A549 (cell line): ENCODE measurements around the gene TOGARAM2. TPM values are rescaled to one million over a fixed set of nuclear protein-coding genes. Genes with fewer than 3 reads are reported as not detected.

Experiments
- ATAC-seq, 2 experiments: fragments of 200-7000 bp in 1 of 2; fragments of >200 bp in 1 of 2; cut with Nextera tagmentation in 1 of 2; cut with Tn5 transposase in 1 of 2; 3 replicates each; pipeline versions ENCODE4 v1.8.0 to v1.9.1; 2018 to 2020; ENCODE audit warnings: mild to moderate bottlenecking in 1 of 2, moderate library complexity in 1 of 2
- CTCF ChIA-PET: fragments of 300-600 bp; sonication (Branson Sonifier 250); formaldehyde crosslinking; extraction: SDS; loops from one replicate; lab custom pipeline; 2021; ENCODE audit warnings: antibody characterized with exemption, inconsistent platforms; lab: Yijun Ruan, JAX
- POLR2A ChIA-PET: fragments of 350-600 bp; formaldehyde crosslinking; extraction: SDS; loops from one replicate; lab custom pipeline; 2021; ENCODE audit warnings: antibody characterized with exemption, inconsistent platforms; lab: Yijun Ruan, JAX
- DNase-seq, 2 experiments: peaks; one replicate each; pipeline versions ENCODE4 v3.0.0 to v3.0.0-alpha.2; 2011 to 2016; ENCODE audit warnings: low read depth in 1 of 2, low spot score in 1 of 2
- FAIRE-seq: peaks from 2 replicates; lab custom pipeline; 2011; peaks lifted over from hg19 to GRCh38; lab: Jason Lieb, UNC
- H3K27ac ChIP-seq, 2 experiments: fragments of >200 bp; sonication (Bioruptor Twin); formaldehyde crosslinking; 3 replicates each; pipeline ENCODE4 v1.5.1; 2016 to 2017
- H3K4me1 ChIP-seq: fragments of >200 bp; sonication (Bioruptor Twin); formaldehyde crosslinking; 3 replicates; pipeline ENCODE4 v1.6.1; 2016
- H3K4me2 ChIP-seq: fragments of >200 bp; sonication (Bioruptor Twin); formaldehyde crosslinking; 3 replicates; pipeline ENCODE4 v1.6.1; 2016
- H3K4me3 ChIP-seq: fragments of >200 bp; sonication (Bioruptor Twin); formaldehyde crosslinking; 3 replicates; pipeline ENCODE4 v1.5.1; 2016
- H3K9me3 ChIP-seq: fragments of >200 bp; sonication (Bioruptor Twin); formaldehyde crosslinking; 3 replicates; pipeline ENCODE4 v1.6.1; 2016
- CBX2 ChIP-seq: fragments of 200-600 bp; sonication (generic); IDR thresholded peaks from 2 replicates; pipeline ENCODE4 v1.6.1; 2016; ENCODE audit warnings: low read depth, mild to moderate bottlenecking, borderline replicate concordance
- CHD4 ChIP-seq: fragments of 200-600 bp; sonication (generic); IDR thresholded peaks from 2 replicates; pipeline ENCODE4 v1.6.1; 2016; ENCODE audit warnings: antibody characterized with exemption, mild to moderate bottlenecking, borderline replicate concordance
- ESRRA ChIP-seq: fragments of 150-350 bp; IDR thresholded peaks from 2 replicates; pipeline ENCODE4 v1.6.1; 2014; ENCODE audit warnings: mild to moderate bottlenecking, low read length, borderline replicate concordance
- FOXS1 ChIP-seq: fragments of 250-450 bp; sonication (Bioruptor Pico); IDR thresholded peaks from 2 replicates; pipeline ENCODE4 v1.5.0; 2020; ENCODE audit warnings: mild to moderate bottlenecking, moderate library complexity
- HOXA7 ChIP-seq: fragments of 250-450 bp; sonication (Bioruptor Pico); IDR thresholded peaks from 2 replicates; pipeline ENCODE4 v1.5.0; 2020; ENCODE audit warnings: mild to moderate bottlenecking, moderate library complexity
- HOXB13 ChIP-seq: fragments of 250-450 bp; sonication (Bioruptor Pico); IDR thresholded peaks from 2 replicates; pipeline ENCODE4 v1.5.0; 2020; ENCODE audit warnings: low read depth, mild to moderate bottlenecking, moderate library complexity
- HOXB5 ChIP-seq: fragments of 250-450 bp; sonication (Bioruptor Pico); IDR thresholded peaks from 2 replicates; pipeline ENCODE4 v1.5.0; 2020; ENCODE audit warnings: mild to moderate bottlenecking, moderate library complexity
- JUN ChIP-seq, 2 experiments: fragments of >200 bp; sonication (Bioruptor Twin); formaldehyde crosslinking; IDR thresholded peaks; 2 replicates in 1 of 2; 3 replicates in 1 of 2; pipeline ENCODE4 v1.6.1; 2016 to 2017
- KDM1A ChIP-seq: fragments of 200-600 bp; sonication (generic); IDR thresholded peaks from 2 replicates; pipeline ENCODE4 v1.6.1; 2016; ENCODE audit warnings: low read depth, mild to moderate bottlenecking
- KDM5A ChIP-seq: fragments of 200-600 bp; sonication (generic); IDR thresholded peaks from 2 replicates; pipeline ENCODE4 v1.6.1; 2016; ENCODE audit warnings: antibody characterized with exemption, mild to moderate bottlenecking
- MAFK ChIP-seq: fragments of 450-650 bp; IDR thresholded peaks from 2 replicates; pipeline ENCODE4 v1.6.1; 2014; ENCODE audit not compliant: partially characterized antibody
- NPAS2 ChIP-seq: fragments of 250-450 bp; sonication (Bioruptor Pico); IDR thresholded peaks from 2 replicates; pipeline ENCODE4 v1.8.0; 2022; ENCODE audit warnings: mild to moderate bottlenecking, moderate library complexity, borderline replicate concordance
- PHF8 ChIP-seq: fragments of 200-600 bp; sonication (generic); IDR thresholded peaks from 2 replicates; pipeline ENCODE4 v1.6.1; 2016; ENCODE audit warnings: low read depth, mild to moderate bottlenecking, antibody characterized with exemption, moderate library complexity, borderline replicate concordance
- POLR2AphosphoS2 ChIP-seq: conservative IDR thresholded peaks from 2 replicates; pipeline ENCODE4 v1.6.1; 2012; ENCODE audit warnings: low read length, improper control_type of control experiment, inconsistent platforms
- RAD21 ChIP-seq, 2 experiments: fragments of >200 bp in 1 of 2; sonication (Bioruptor Twin) in 1 of 2; formaldehyde crosslinking in 1 of 2; IDR thresholded peaks in 1 of 2; conservative IDR thresholded peaks in 1 of 2; 2 replicates in 1 of 2; 3 replicates in 1 of 2; pipeline ENCODE4 v1.6.1; 2012 to 2018; ENCODE audit warnings: inconsistent platforms in 1 of 2
- RARB ChIP-seq: fragments of 250-450 bp; sonication (Bioruptor Pico); IDR thresholded peaks from 2 replicates; pipeline ENCODE4 v1.8.0; 2021; ENCODE audit warnings: mild to moderate bottlenecking, moderate library complexity
- RFX5 ChIP-seq: fragments of 450-650 bp; IDR thresholded peaks from 2 replicates; pipeline ENCODE4 v1.7.1; 2014; ENCODE audit warnings: antibody characterized with exemption, mild to moderate bottlenecking, moderate library complexity
- SMC3 ChIP-seq: fragments of >200 bp; sonication (Bioruptor Twin); formaldehyde crosslinking; IDR thresholded peaks from 3 replicates; pipeline ENCODE4 v1.6.1; 2018; ENCODE audit warnings: inconsistent platforms
- SREBF2 ChIP-seq: fragments of 450-650 bp; IDR thresholded peaks from 2 replicates; pipeline ENCODE4 v1.6.1; 2014; ENCODE audit warnings: mild to moderate bottlenecking, moderate library complexity
- TFCP2L1 ChIP-seq: fragments of 250-450 bp; sonication (Bioruptor Pico); IDR thresholded peaks from 2 replicates; pipeline ENCODE4 v1.5.0; 2021; ENCODE audit warnings: mild to moderate bottlenecking
- ZNF302 ChIP-seq: fragments of 250-450 bp; sonication (Bioruptor Pico); IDR thresholded peaks from 2 replicates; pipeline ENCODE4 v1.9.0; 2021; ENCODE audit warnings: inconsistent platforms, mild to moderate bottlenecking, moderate library complexity
- WGBS: methylation state at CpG from one replicate; pipeline ENCODE4 v1.1.6; 2017; ENCODE audit errors: missing lambda C conversion rate; 5-methylcytosine and 5-hydroxymethylcytosine counted together
- polyA plus RNA-seq, 4 experiments: library from polyadenylated mRNA; depleted of rRNA in 3 of 4; stranded (reverse); fragments of >200 nt; fragmentation: RNase III in 1 of 4; extraction: RNeasy Plus Mini Kit Qiagen cat#74134 plus additional on column Dnase treatment in 1 of 4; gene quantifications; 2 replicates in 3 of 4; 3 replicates in 1 of 4; pipeline ENCODE4 v1.2.3, GENCODE V29; 2011 to 2017
- TF ChIP-seq, protein P1 (sequence below): fragments of >200 bp; sonication (Bioruptor Twin); formaldehyde crosslinking; IDR thresholded peaks from 3 replicates; pipeline ENCODE4 v1.5.1; 2016
- TF ChIP-seq, protein P2 (sequence below): fragments of >200 bp; sonication (Bioruptor Twin); formaldehyde crosslinking; IDR thresholded peaks from 3 replicates; pipeline ENCODE4 v1.6.1; 2016
- TF ChIP-seq, protein P3 (sequence below): fragments of 450-650 bp; IDR thresholded peaks from 2 replicates; pipeline ENCODE4 v1.6.1; 2014; ENCODE audit warnings: antibody characterized with exemption
- TF ChIP-seq, protein P4 (sequence below): fragments of >200 bp; sonication (Bioruptor Twin); formaldehyde crosslinking; IDR thresholded peaks from 2 replicates; pipeline ENCODE4 v1.6.1; 2016
- TF ChIP-seq, protein P5 (sequence below): IDR thresholded peaks from 2 replicates; pipeline ENCODE4 v1.6.1; 2012; ENCODE audit warnings: low read depth, borderline replicate concordance
- TF ChIP-seq, protein P6 (sequence below): IDR thresholded peaks from 2 replicates; pipeline ENCODE4 v1.6.1; 2012

Gene TOGARAM2
- polyA plus RNA-seq, 2 of the 4 experiments (the other 2 are of a cell fraction), result 0.14 to 0.35 TPM

DNA sequence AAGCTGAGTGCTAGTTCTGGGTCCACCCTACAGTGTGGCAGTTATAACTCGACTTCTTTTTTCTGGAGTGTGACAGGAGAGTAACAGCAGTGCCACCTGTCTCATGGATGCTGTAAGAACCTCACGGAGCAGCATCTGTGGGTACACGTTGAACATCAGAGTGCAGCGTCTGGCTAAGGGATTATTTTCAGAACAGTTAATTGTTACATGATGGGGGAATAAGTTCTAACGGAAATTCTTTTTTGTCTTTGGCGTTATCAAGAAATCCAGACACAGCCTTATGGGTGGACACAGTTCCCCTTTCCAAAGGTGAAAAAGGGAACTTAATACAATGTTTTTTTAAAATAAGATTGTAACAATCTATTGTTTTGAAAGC is 28.3 kb upstream of the TOGARAM2 start:
- FAIRE-seq (no peak), DNase-seq (peak in 1 of 2 experiments; percentile 59), ATAC-seq (peak; percentile 56 to 66)
- Histone ChIP-seq H3K4me1 (peaks cover 35% of the 10 kb centered on the region), H3K4me2 (peak overlapping the region; percentile 78), H3K4me3 (no peak overlapping the region), H3K9me3 (peaks cover 21% of the 10 kb centered on the region), H3K27ac (peak overlapping the region; percentile 79 to 81)
- ChIA-PET CTCF (interaction anchor here (1.0 to 1.4 kb wide), 4 partner anchors 10 to 132 kb away, joined by 3 to 4 read pairs (median 3); no protein-coding TSS in a partner anchor), POLR2A (no interaction called here)
- 44% methylated on average over 6 of the region's 6 CpGs for WGBS
- no peak for TF ChIP-seq KDM1A
- peak; percentile 34 to 41; a peak in 2 of 5 replicates for TF ChIP-seq RAD21 (conservative IDR thresholded peaks at IDR 0.05 in 1 of 2, IDR thresholded peaks at IDR 0.05 in 1 of 2)
- peak; percentile 15; the same call in 1 of the 3 replicates for TF ChIP-seq SMC3
- TF ChIP-seq, protein P1, sequence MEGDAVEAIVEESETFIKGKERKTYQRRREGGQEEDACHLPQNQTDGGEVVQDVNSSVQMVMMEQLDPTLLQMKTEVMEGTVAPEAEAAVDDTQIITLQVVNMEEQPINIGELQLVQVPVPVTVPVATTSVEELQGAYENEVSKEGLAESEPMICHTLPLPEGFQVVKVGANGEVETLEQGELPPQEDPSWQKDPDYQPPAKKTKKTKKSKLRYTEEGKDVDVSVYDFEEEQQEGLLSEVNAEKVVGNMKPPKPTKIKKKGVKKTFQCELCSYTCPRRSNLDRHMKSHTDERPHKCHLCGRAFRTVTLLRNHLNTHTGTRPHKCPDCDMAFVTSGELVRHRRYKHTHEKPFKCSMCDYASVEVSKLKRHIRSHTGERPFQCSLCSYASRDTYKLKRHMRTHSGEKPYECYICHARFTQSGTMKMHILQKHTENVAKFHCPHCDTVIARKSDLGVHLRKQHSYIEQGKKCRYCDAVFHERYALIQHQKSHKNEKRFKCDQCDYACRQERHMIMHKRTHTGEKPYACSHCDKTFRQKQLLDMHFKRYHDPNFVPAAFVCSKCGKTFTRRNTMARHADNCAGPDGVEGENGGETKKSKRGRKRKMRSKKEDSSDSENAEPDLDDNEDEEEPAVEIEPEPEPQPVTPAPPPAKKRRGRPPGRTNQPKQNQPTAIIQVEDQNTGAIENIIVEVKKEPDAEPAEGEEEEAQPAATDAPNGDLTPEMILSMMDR, result peak; percentile 42

DNA sequence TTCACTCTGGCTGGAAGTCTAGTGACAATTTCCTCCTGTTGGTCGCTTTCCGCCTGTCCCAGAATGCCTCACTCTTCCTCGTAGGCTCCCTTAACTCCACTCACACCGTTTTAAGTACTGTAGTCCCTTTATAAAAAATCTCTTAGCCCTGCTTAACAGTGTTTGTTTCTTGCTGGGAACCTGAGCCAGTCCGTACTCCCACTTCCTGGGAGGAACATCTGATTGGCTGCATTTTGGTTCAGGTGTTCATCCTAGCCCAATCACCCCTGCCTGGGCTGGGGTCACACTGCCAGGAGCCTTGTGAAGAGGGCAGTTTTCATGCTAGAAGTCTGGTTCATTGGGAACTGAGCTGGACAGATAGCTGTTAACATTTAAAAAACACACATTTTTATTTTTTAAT is 25.6 kb upstream of the TOGARAM2 start:
- Histone ChIP-seq H3K9me3 (no peaks in the 10 kb centered on the region), H3K27ac (peak overlapping the region; percentile 6 to 79; a peak in 1 of 6 replicates), H3K4me2 (no peak overlapping the region), H3K4me3 (no peak overlapping the region), H3K4me1 (peaks cover 35% of the 10 kb centered on the region)
- no peak for FAIRE-seq
- DNase-seq, result no peak
- ChIA-PET CTCF (interaction anchor here (0.6 to 1.5 kb wide), 6 partner anchors 11 to 236 kb away, joined by 3 to 6 read pairs (median 3); no protein-coding TSS in a partner anchor), POLR2A (no interaction called here)
- no peak for ATAC-seq
- TF ChIP-seq, protein P2, sequence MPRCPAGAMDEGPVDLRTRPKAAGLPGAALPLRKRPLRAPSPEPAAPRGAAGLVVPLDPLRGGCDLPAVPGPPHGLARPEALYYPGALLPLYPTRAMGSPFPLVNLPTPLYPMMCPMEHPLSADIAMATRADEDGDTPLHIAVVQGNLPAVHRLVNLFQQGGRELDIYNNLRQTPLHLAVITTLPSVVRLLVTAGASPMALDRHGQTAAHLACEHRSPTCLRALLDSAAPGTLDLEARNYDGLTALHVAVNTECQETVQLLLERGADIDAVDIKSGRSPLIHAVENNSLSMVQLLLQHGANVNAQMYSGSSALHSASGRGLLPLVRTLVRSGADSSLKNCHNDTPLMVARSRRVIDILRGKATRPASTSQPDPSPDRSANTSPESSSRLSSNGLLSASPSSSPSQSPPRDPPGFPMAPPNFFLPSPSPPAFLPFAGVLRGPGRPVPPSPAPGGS, result no peak
- TF ChIP-seq CHD4 (no peak), HOXA7 (CRISPR knock-in tag) (no peak), SMC3 (no peak), RARB (CRISPR knock-in tag) (no peak), ZNF302 (CRISPR knock-in tag) (no peak), POLR2AphosphoS2 (no peak), NPAS2 (no peak), MAFK (no peak), PHF8 (no peak)
- TF ChIP-seq, protein P3, sequence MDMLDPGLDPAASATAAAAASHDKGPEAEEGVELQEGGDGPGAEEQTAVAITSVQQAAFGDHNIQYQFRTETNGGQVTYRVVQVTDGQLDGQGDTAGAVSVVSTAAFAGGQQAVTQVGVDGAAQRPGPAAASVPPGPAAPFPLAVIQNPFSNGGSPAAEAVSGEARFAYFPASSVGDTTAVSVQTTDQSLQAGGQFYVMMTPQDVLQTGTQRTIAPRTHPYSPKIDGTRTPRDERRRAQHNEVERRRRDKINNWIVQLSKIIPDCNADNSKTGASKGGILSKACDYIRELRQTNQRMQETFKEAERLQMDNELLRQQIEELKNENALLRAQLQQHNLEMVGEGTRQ, result no peak
- WGBS, result 78% methylated on average over 5 of the region's 5 CpGs

DNA sequence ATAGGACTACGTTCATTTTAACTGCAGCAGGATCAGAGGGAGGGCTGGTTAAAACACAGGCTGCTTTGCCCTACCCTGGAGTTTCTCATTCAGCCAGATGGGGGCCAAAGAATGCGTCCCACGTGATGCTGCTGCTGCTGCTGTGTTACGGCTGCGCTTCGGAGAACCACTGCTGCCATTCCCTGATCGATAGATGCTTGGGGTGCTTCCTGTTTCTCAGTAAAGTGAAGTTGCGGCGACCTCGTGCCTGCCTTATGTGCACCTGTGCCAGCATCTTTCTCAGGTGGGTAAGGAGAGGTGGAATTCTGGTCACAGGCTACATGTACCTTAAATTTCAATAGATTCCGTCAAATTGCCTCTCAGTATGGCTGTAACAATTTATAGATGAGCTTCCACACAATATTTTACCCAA is 24.7 kb upstream of the TOGARAM2 start:
- peaks cover 25% of the 10 kb centered on the region for H3K4me1 ChIP-seq
- H3K27ac ChIP-seq, result no peak overlapping the region; a peak in 1 of 6 replicates
- ATAC-seq, result peak; percentile 17 to 28; a peak in 2 of 6 replicates
- H3K9me3 ChIP-seq, result no peaks in the 10 kb centered on the region
- WGBS, result 76% methylated on average over 11 of the region's 11 CpGs
- POLR2A ChIA-PET, result no interaction called here
- TF ChIP-seq, protein P4, sequence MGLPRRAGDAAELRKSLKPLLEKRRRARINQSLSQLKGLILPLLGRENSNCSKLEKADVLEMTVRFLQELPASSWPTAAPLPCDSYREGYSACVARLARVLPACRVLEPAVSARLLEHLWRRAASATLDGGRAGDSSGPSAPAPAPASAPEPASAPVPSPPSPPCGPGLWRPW, result no peak
- TF ChIP-seq SREBF2 (no peak), KDM1A (no peak), JUN (IDR thresholded peaks at IDR 0.05) (no peak), HOXB5 (CRISPR knock-in tag) (no peak), TFCP2L1 (CRISPR knock-in tag) (no peak), ESRRA (no peak), CBX2 (no peak), KDM5A (no peak), FOXS1 (CRISPR knock-in tag) (no peak), HOXB13 (CRISPR knock-in tag) (no peak), RFX5 (no peak), HOXA7 (CRISPR knock-in tag) (no peak)
- TF ChIP-seq, protein P5, sequence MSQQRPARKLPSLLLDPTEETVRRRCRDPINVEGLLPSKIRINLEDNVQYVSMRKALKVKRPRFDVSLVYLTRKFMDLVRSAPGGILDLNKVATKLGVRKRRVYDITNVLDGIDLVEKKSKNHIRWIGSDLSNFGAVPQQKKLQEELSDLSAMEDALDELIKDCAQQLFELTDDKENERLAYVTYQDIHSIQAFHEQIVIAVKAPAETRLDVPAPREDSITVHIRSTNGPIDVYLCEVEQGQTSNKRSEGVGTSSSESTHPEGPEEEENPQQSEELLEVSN, result no peak
- TF ChIP-seq, protein P1, result no peak
- TF ChIP-seq, protein P6, sequence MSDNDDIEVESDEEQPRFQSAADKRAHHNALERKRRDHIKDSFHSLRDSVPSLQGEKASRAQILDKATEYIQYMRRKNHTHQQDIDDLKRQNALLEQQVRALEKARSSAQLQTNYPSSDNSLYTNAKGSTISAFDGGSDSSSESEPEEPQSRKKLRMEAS, result no peak
- TF ChIP-seq, all 56 proteins: peak for 0
- FAIRE-seq (no peak), DNase-seq (no peak)
- Histone ChIP-seq H3K4me2 (no peak overlapping the region), H3K4me3 (no peak overlapping the region)
- CTCF ChIA-PET, result interaction anchor here (0.6 to 1.5 kb wide), 7 partner anchors 10 to 235 kb away, joined by 3 to 6 read pairs (median 3); no protein-coding TSS in a partner anchor
